Cerebellar cortex (tissue), 1 donor: ENCODE measurements around the gene CHST11.
A peak's percentile ranks its signal among the peaks of the same experiment; 100 is the strongest.

ENCODE experiments used
- DNase-seq: peaks from one replicate; pipeline ENCODE4 v3.0.0-alpha.2; 2015; ENCODE audit warnings: low spot score

CHST11 gene

GRCh38 chr12:104585448-104586055 is 128.8 kb downstream of the CHST11 start:
- no peak for DNase-seq

- DNase-seq = no peak
Measured at GRCh38 chr12:104586351-104586919, 129.7 kb downstream of the CHST11 start.

- no peak for DNase-seq
Measured at GRCh38 chr12:104588047-104588920, 131.5 kb downstream of the CHST11 start.

- no peak for DNase-seq
Measured at GRCh38 chr12:104588921-104589590, 132.3 kb downstream of the CHST11 start.

- DNase-seq = no peak
Measured at GRCh38 chr12:104590022-104590421, 133.3 kb downstream of the CHST11 start.

- DNase-seq = no peak
Measured at GRCh38 chr12:104591257-104591885, 134.6 kb downstream of the CHST11 start.

GRCh38 chr12:104593482-104593881 is 136.7 kb downstream of the CHST11 start:
- no peak for DNase-seq

- DNase-seq = peak; percentile 21
Measured at GRCh38 chr12:104596134-104596799, 139.5 kb downstream of the CHST11 start.

- no peak for DNase-seq
Measured at GRCh38 chr12:104596898-104597843, 140.4 kb downstream of the CHST11 start.

- DNase-seq = no peak
Measured at GRCh38 chr12:104598342-104599271, 141.9 kb downstream of the CHST11 start.

GRCh38 chr12:104599272-104600035 is 142.7 kb downstream of the CHST11 start:
- no peak for DNase-seq

GRCh38 chr12:104600036-104600712 is 143.4 kb downstream of the CHST11 start:
- DNase-seq = no peak

GRCh38 chr12:104600790-104601739 is 144.3 kb downstream of the CHST11 start:
- DNase-seq = no peak

GRCh38 chr12:104602406-104602805 is 145.7 kb downstream of the CHST11 start:
- DNase-seq = no peak

- no peak for DNase-seq
Measured at GRCh38 chr12:104602896-104603295, 146.1 kb downstream of the CHST11 start.

GRCh38 chr12:104603545-104603973 is 146.8 kb downstream of the CHST11 start:
- no peak for DNase-seq
